HEK293 (cell line): ENCODE data around the gene ABR.

ENCODE experiments used
- CTCF ChIA-PET: fragments of 350-600 bp; formaldehyde crosslinking; extraction: SDS; loops from one replicate; lab custom pipeline; 2021; ENCODE audit warnings: antibody characterized with exemption; lab: Yijun Ruan, JAX
- POLR2A ChIA-PET: fragments of 300-600 bp; formaldehyde crosslinking; extraction: SDS; loops from one replicate; lab custom pipeline; 2020; ENCODE audit warnings: antibody characterized with exemption, inconsistent platforms; lab: Yijun Ruan, JAX
- H3K27ac ChIP-seq: fragments of 200-500 bp; sonication (Bioruptor generic); 2 replicates; pipeline ENCODE4 v1.5.1; 2014; ENCODE audit warnings: low read depth, low read length, control low read depth, inconsistent platforms; ENCODE audit errors: extremely low read depth
- H3K36me3 ChIP-seq, 2 experiments: fragments of 200-500 bp in 1 of 2; sonication (Bioruptor generic) in 1 of 2; 1 replicate in 1 of 2; 2 replicates in 1 of 2; pipeline ENCODE4 v1.5.1; 2014 to 2017; ENCODE audit warnings: inconsistent platforms in 2 of 2, low read length in 2 of 2; ENCODE audit not compliant: control insufficient read depth in 2 of 2, insufficient read depth in 1 of 2
- H3K4me1 ChIP-seq: fragments of 200-500 bp; sonication (Bioruptor generic); 2 replicates; pipeline ENCODE4 v1.5.1; 2014; ENCODE audit warnings: mild to moderate bottlenecking, low read length, inconsistent platforms; ENCODE audit not compliant: control insufficient read depth, insufficient read depth
- H3K4me3 ChIP-seq: 2 replicates; pipeline ENCODE4 v1.5.1; 2011; ENCODE audit warnings: low read depth, mild to moderate bottlenecking, control low read depth, low read length, moderate library complexity
- H3K9me3 ChIP-seq: fragments of 200-500 bp; sonication (Bioruptor generic); 2 replicates; pipeline ENCODE4 v1.5.1; 2014; ENCODE audit warnings: low read depth, low read length, inconsistent platforms; ENCODE audit not compliant: control insufficient read depth, insufficient read depth
- BCL6B ChIP-seq: fragments of 450-650 bp; formaldehyde crosslinking; IDR thresholded peaks from 2 replicates; pipeline ENCODE4 v1.5.1; 2017; ENCODE audit warnings: missing biosample characterization, missing genetic modification characterization
- HOXD13 ChIP-seq: sonication (generic); formaldehyde crosslinking; IDR thresholded peaks from 2 replicates; pipeline ENCODE4 v1.8.0; 2022; ENCODE audit warnings: missing genetic modification reagents, borderline replicate concordance
- MEIS1 ChIP-seq: sonication (generic); formaldehyde crosslinking; IDR thresholded peaks from 2 replicates; pipeline ENCODE4 v1.8.1; 2022; ENCODE audit warnings: missing genetic modification reagents, mild to moderate bottlenecking, borderline replicate concordance
- PRDM2 ChIP-seq: fragments of 450-650 bp; formaldehyde crosslinking; IDR thresholded peaks from 2 replicates; pipeline ENCODE4 v1.5.1; 2016; ENCODE audit warnings: missing biosample characterization, missing genetic modification characterization, borderline replicate concordance
- ZNF341 ChIP-seq: fragments of 450-650 bp; formaldehyde crosslinking; IDR thresholded peaks from 2 replicates; pipeline ENCODE4; 2016; ENCODE audit warnings: low read depth, missing biosample characterization, missing genetic modification characterization
- ZNF404 ChIP-seq: fragments of 450-650 bp; formaldehyde crosslinking; IDR thresholded peaks from 2 replicates; pipeline ENCODE4 v1.5.1; 2017; ENCODE audit warnings: missing biosample characterization, missing genetic modification characterization
- ZNF488 ChIP-seq: fragments of 450-650 bp; formaldehyde crosslinking; IDR thresholded peaks from 2 replicates; pipeline ENCODE4 v1.5.1; 2016; ENCODE audit warnings: missing biosample characterization, missing genetic modification characterization
- ZNF549 ChIP-seq: fragments of 450-650 bp; IDR thresholded peaks from 2 replicates; pipeline ENCODE4 v1.5.1; 2018; ENCODE audit warnings: missing biosample characterization, missing genetic modification characterization, mild to moderate bottlenecking, inconsistent platforms, moderate library complexity
- ZNF571 ChIP-seq: fragments of 450-650 bp; formaldehyde crosslinking; IDR thresholded peaks from 2 replicates; pipeline ENCODE4 v1.5.0; 2017; ENCODE audit warnings: missing biosample characterization, missing genetic modification characterization
- ZNF701 ChIP-seq: fragments of 450-650 bp; formaldehyde crosslinking; IDR thresholded peaks from 2 replicates; pipeline ENCODE4 v1.5.1; 2016; ENCODE audit warnings: missing biosample characterization, missing genetic modification characterization
- ZSCAN18 ChIP-seq: fragments of 450-650 bp; formaldehyde crosslinking; IDR thresholded peaks from 2 replicates; pipeline ENCODE4 v1.5.1; 2016; ENCODE audit warnings: missing biosample characterization, missing genetic modification characterization

ABR gene

GRCh38 chr17:1159431-1160180, 20.2 kb downstream of the ABR start:
- H3K4me1 ChIP-seq = peaks cover 3% of the 10 kb centered on the region; the same call in 1 of the 2 replicates
- TF ChIP-seq ZNF488 (no peak), ZNF571 (tag by site-specific recombination) (no peak)
- H3K4me3 ChIP-seq = no peak overlapping the region
- H3K9me3 ChIP-seq = no peaks in the 10 kb centered on the region
- H3K27ac ChIP-seq = no peak overlapping the region
- CTCF ChIA-PET = no interaction called here
- POLR2A ChIA-PET = no interaction called here
- H3K36me3 ChIP-seq = peaks cover 0 to 18% of the 10 kb centered on the region in 2 experiments; a peak in 1 of 3 replicates

GRCh38 chr17:1158879-1159278, 20.9 kb downstream of the ABR start:
- no peak overlapping the region for H3K4me3 ChIP-seq
- TF ChIP-seq ZNF549 (no peak), ZSCAN18 (tag by site-specific recombination) (no peak), PRDM2 (tag by site-specific recombination) (no peak), ZNF341 (tag by site-specific recombination) (no peak), BCL6B (no peak), HOXD13 (no peak), ZNF701 (no peak), MEIS1 (CRISPR knock-in tag) (no peak), ZNF404 (no peak)
- ChIA-PET CTCF (interaction anchor here (0.8 kb wide), 1 partner anchor 103 kb away, joined by 3 read pairs; no protein-coding TSS in a partner anchor), POLR2A (interaction anchor here (0.5 kb wide), 1 partner anchor 230 kb away, joined by 3 read pairs; no protein-coding TSS in a partner anchor)
- H3K4me1 ChIP-seq = peaks cover 3% of the 10 kb centered on the region; the same call in 1 of the 2 replicates
- no peak overlapping the region for H3K27ac ChIP-seq
- H3K36me3 ChIP-seq = peaks cover 0 to 18% of the 10 kb centered on the region in 2 experiments; a peak in 1 of 3 replicates
- H3K9me3 ChIP-seq = no peaks in the 10 kb centered on the region
